Measurements from ENCODE around the gene GRAMD1B.

GRCh38 chr11:123439616-123440015 is 9.5 kb downstream of the GRAMD1B start:
- TF ChIP-seq CTCF (IDR thresholded peaks at IDR 0.05) (no peak), POLR2A (IDR thresholded peaks at IDR 0.05; ENCODE audit: low read depth) (no peak), EP300 (IDR thresholded peaks at IDR 0.05) (no peak)
